ENCODE data around the gene NODAL.

The NODAL gene

GRCh38 chr10:70432561-70433263, 8.8 kb downstream of the NODAL start:
- DNase-seq, result no peak

GRCh38 chr10:70432101-70432500, 9.4 kb downstream of the NODAL start:
- DNase-seq, result no peak

GRCh38 chr10:70430493-70431445, 10.7 kb downstream of the NODAL start:
- no peak for DNase-seq

GRCh38 chr10:70426823-70427222, 14.7 kb downstream of the NODAL start:
- DNase-seq, result no peak

- DNase-seq, result no peak
Measured at GRCh38 chr10:70425096-70425495, 16.4 kb downstream of the NODAL start.

- DNase-seq, result no peak
Measured at GRCh38 chr10:70424320-70424719, 17.2 kb downstream of the NODAL start.

- DNase-seq, result no peak
Measured at GRCh38 chr10:70418713-70419112, 22.8 kb downstream of the NODAL start.

- DNase-seq, result no peak
Measured at GRCh38 chr10:70418229-70418628, 23.3 kb downstream of the NODAL start.

GRCh38 chr10:70417568-70417967, 23.9 kb downstream of the NODAL start:
- DNase-seq, result no peak

GRCh38 chr10:70412356-70412755, 29.1 kb downstream of the NODAL start:
- DNase-seq, result no peak

GRCh38 chr10:70410608-70411007, 30.9 kb downstream of the NODAL start:
- DNase-seq, result no peak

- DNase-seq, result no peak
Measured at GRCh38 chr10:70409772-70410171, 31.7 kb downstream of the NODAL start.

GRCh38 chr10:70405037-70405824, 36.2 kb downstream of the NODAL start:
- no peak for DNase-seq

GRCh38 chr10:70404787-70405036, 36.8 kb downstream of the NODAL start:
- DNase-seq, result no peak

- peak; percentile 100 for DNase-seq
Measured at GRCh38 chr10:70404036-70404786, 37.3 kb downstream of the NODAL start, which contains the start of gene EIF4EBP2. EIF4EBP2 (plus strand) TSS chr10:70404145; CDS start chr10:70404402, 257 bp downstream.

GRCh38 chr10:70403483-70404035, 37.9 kb downstream of the NODAL start:
- no peak for DNase-seq

GRCh38 chr10:70399177-70399576, 42.3 kb downstream of the NODAL start:
- no peak for DNase-seq

- no peak for DNase-seq
Measured at GRCh38 chr10:70396140-70396539, 45.3 kb downstream of the NODAL start.

GRCh38 chr10:70391654-70392053, 49.8 kb downstream of the NODAL start:
- DNase-seq, result no peak

All from activated T-cell treated with anti-CD3 and anti-CD28 coated beads, Interleukin-2, amount 50 U/mL, for 1 hour (primary cell).